Naive B cell (primary cell): ENCODE results near the gene BTG4. TPM values are rescaled to one million over a fixed set of nuclear protein-coding genes. Genes with fewer than 3 reads are reported as not detected.

Experiments used
- ATAC-seq, 2 donors: fragments of 150-1000 bp; cut with Tn5 transposase; 2 replicates each; pipeline ENCODE4 v1.10.0; 2021; ENCODE audit warnings: low read depth in 2 of 2, mild to moderate bottlenecking in 2 of 2, moderate library complexity in 2 of 2
- DNase-seq: peaks from one replicate; pipeline ENCODE4 v3.0.0; 2022
- H3K27ac Mint-ChIP-seq, 6 donors: one replicate each; pipeline ENCODE4 v1.8.0; 2020 to 2022; ENCODE audit warnings: mild to moderate bottlenecking in 6 of 6, mixed read lengths in 6 of 6, moderate library complexity in 5 of 6, inconsistent platforms in 2 of 6
- H3K27me3 Mint-ChIP-seq, 3 donors: one replicate each; pipeline ENCODE4 v1.8.0; 2021 to 2022; ENCODE audit warnings: mixed read lengths in 3 of 3, mild to moderate bottlenecking in 1 of 3
- H3K36me3 Mint-ChIP-seq, 2 donors: one replicate each; pipeline ENCODE4 v1.8.0; 2020 to 2022; ENCODE audit warnings: mixed read lengths in 2 of 2, inconsistent platforms in 1 of 2, mild to moderate bottlenecking in 1 of 2
- H3K4me1 Mint-ChIP-seq, 3 donors: one replicate each; pipeline ENCODE4 v1.8.0; 2020 to 2022; ENCODE audit warnings: mixed read lengths in 3 of 3, inconsistent platforms in 1 of 3, mild to moderate bottlenecking in 1 of 3, moderate library complexity in 1 of 3
- H3K4me3 Mint-ChIP-seq, 8 donors: one replicate each; pipeline ENCODE4 v1.8.0; 2020 to 2022; ENCODE audit warnings: mild to moderate bottlenecking in 8 of 8, mixed read lengths in 8 of 8, moderate library complexity in 8 of 8, inconsistent platforms in 2 of 8
- H3K9me3 Mint-ChIP-seq, 7 donors: one replicate each; pipeline ENCODE4 v1.8.0; 2020 to 2022; ENCODE audit warnings: mixed read lengths in 7 of 7, mild to moderate bottlenecking in 5 of 7, inconsistent platforms in 2 of 7, moderate library complexity in 1 of 7
- polyA plus RNA-seq, 6 donors: library from polyadenylated mRNA; unstranded; fragments of 300-500 nt; fragmentation: Illumina TruSeq; gene quantifications; one replicate each; pipeline ENCODE4 v1.2.3, GENCODE V29; 2021; ENCODE audit warnings: low read depth in 6 of 6

Gene BTG4
- not detected for polyA plus RNA-seq

DNA sequence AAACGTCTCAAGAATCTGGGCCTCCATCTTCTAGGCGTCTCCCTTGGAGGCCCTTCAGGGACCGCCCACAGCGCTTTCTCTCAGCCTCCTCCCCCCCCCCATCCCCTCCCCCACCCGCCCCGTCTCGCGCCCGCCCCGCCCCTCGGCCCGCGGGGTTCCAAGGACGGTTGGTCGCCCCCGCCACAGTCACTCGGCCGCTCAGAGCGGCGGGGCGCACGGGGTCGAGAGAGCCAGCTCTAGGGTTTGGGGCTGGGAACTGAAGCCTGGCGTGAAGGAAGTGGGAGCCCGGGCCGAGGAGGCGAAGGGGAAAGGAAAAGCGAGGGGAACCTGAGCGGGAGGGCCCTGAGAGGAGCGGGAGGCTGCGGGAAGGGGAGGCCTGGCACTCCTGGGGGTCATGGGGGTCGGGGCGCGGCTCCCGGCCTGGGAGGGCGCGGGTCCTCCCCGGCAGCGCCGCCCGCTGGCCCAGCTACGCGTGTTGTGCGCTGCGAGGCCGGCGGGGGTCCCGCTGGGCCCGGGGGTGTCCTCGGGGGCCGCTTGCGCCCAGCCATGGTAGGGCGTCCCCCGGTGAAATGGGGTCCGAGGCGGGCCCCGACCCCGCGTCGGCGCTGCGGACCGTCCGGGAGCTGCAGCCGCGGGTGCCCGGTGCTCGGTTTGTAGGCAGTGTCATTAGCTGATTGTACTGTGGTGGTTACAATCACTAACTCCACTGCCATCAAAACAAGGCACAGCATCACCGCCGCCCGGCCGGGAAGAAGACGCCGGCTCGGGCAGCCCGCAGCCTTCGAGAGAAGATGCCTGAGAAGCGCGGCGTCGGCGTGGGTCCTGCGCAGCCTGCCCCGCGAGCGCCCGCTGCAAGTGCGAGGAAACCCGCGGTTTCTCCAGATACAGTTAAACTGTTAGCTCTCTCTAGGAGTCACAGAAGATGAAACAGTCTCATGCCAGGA is at the start of gene BTG4:
Gene BTG4 (minus strand): TSS at position 91 of the 944 bp plus-strand sequence. CDS start 13,610 bp downstream, outside the sequence.
- peak within 1 kb of the TSS in 7 of 8 donors; percentile 53 to 91 (median 74) for H3K4me3 Mint-ChIP-seq
- peaks cover 4 to 14% (median 12%) of the 10 kb centered on the region in 3 donors for H3K4me1 Mint-ChIP-seq
- ATAC-seq (peak; percentile 66 to 68), DNase-seq (peak; percentile 11)
- H3K27me3 Mint-ChIP-seq: peaks cover 49 to 63% (median 55%) of the 10 kb centered on the region in 3 donors
- no peak within 1 kb of the TSS for H3K27ac Mint-ChIP-seq
- no peaks in the 10 kb centered on the region for H3K9me3 Mint-ChIP-seq
- H3K36me3 Mint-ChIP-seq: peaks cover 0 to 8% of the 10 kb centered on the region in 2 donors

DNA sequence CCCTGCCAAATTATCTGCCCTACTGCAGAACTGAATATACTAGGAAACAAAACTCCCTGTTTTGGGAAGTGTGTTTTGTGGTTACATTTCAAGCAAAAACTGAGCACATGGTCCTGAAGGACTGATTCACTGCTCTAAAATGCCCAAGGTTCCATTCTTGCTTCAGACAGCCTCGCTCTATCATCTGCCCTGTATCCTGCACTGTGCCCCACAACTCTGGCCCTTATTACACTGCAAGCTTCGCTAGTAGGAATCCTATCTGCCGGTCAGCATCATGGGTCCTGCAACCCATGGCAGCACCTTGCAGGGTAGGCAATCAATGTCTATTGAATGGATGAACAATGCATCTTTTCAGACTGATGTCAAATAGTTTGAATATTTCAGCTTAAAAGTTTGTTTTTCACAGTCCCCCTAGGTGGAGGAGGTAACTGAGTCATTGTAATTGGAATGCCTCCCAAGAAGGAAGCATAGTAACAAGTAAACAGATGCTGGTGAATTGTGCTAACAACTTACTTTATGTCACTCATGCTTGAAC is 49.7 kb upstream of the BTG4 start:
- no peak for DNase-seq
- Mint-ChIP-seq H3K4me3 (no peak overlapping the region), H3K27ac (no peak overlapping the region), H3K27me3 (peaks cover 0 to 7% (median 0%) of the 10 kb centered on the region in 3 donors), H3K4me1 (no peaks in the 10 kb centered on the region), H3K36me3 (no peaks in the 10 kb centered on the region), H3K9me3 (peaks cover 0 to 4% (median 3%) of the 10 kb centered on the region in 7 donors)
- ATAC-seq: no peak

DNA sequence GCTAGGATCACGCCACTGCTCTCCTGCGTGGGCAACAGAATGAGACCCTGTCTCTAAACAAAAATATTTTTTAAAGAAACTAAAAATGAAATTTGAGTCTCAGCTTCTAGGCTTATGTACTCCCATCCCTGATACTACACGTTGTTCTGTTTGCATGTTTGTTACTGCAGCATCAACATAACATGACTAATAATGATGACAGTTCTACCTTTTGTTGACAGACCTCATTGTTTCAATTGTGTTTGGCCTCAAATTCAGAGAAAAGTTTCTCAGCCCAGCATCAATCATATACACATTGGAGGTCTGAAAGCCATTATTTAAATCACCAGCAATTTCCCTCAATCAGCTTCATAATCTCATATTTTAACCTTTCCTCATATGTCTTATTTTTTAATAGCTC is 49.1 kb upstream of the BTG4 start:
- ATAC-seq (no peak), DNase-seq (no peak)
- Mint-ChIP-seq H3K27me3 (peaks cover 0 to 7% (median 0%) of the 10 kb centered on the region in 3 donors), H3K27ac (peak overlapping the region in 1 of 6 donors; percentile 39), H3K4me3 (no peak overlapping the region), H3K4me1 (no peaks in the 10 kb centered on the region), H3K9me3 (peaks cover 3 to 7% (median 6%) of the 10 kb centered on the region in 7 donors), H3K36me3 (no peaks in the 10 kb centered on the region)

DNA sequence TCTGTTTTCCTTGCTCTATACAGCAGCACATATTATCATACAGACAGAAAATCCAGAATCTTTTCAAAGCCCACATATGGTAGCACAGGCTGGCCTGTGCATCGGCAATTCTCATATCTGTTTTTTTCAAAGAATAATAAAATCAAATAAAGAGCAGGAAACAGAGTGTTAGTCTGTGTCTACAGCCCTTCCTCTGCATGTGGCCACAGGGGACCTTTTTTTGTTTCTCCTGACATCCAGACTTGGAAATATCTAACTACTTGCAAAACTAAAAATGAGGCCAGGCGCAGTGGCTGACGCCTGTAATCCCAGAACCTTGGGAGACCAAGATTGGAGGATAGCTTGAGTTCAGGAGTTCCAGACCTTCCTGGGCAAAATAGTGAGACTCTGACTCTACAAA is 48.6 kb upstream of the BTG4 start:
- H3K27me3 Mint-ChIP-seq: peaks cover 0 to 7% (median 0%) of the 10 kb centered on the region in 3 donors

DNA sequence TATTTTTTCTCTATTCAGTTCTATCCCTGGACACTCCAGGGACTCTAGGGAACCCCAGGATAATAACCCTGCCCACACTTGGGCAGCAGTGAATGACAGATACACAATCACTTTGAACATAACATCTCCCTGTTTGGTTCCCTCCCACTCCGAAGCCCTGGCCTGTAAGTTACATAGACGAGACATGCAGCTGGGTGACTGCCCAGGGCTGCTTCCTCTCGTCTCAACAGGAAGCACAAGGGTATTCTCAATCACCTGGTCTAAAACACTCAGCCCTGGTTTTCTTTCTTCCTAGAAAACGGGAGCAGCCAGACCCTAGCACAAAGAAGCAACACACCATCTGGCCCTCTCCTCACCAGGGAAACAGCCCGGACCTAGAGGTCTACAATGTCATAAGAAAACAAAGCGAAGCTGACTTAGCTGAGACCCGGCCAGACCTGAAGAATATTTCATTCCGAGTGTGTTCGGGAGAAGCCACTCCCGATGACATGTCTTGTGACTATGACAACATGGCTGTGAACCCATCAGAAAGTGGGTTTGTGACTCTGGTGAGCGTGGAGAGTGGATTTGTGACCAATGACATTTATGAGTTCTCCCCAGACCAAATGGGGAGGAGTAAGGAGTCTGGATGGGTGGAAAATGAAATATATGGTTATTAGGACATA is 47.7 kb upstream of the BTG4 start:
- Mint-ChIP-seq H3K27ac (no peak overlapping the region), H3K4me3 (no peak overlapping the region), H3K27me3 (peaks cover 0 to 7% (median 6%) of the 10 kb centered on the region in 3 donors), H3K36me3 (peaks cover 4 to 8% of the 10 kb centered on the region in 2 donors), H3K9me3 (peaks cover 7 to 20% (median 17%) of the 10 kb centered on the region in 7 donors), H3K4me1 (no peaks in the 10 kb centered on the region)
- ATAC-seq: no peak
- DNase-seq: no peak

More for the DNA sequence above, 48.6 kb upstream of the BTG4 start:
- H3K9me3 Mint-ChIP-seq: peaks cover 3 to 12% (median 11%) of the 10 kb centered on the region in 7 donors
- no peak overlapping the region for H3K4me3 Mint-ChIP-seq
- H3K27ac Mint-ChIP-seq: peak overlapping the region in 1 of 6 donors; percentile 39
- H3K36me3 Mint-ChIP-seq: no peaks in the 10 kb centered on the region
- H3K4me1 Mint-ChIP-seq: no peaks in the 10 kb centered on the region
- ATAC-seq: no peak
- no peak for DNase-seq

DNA sequence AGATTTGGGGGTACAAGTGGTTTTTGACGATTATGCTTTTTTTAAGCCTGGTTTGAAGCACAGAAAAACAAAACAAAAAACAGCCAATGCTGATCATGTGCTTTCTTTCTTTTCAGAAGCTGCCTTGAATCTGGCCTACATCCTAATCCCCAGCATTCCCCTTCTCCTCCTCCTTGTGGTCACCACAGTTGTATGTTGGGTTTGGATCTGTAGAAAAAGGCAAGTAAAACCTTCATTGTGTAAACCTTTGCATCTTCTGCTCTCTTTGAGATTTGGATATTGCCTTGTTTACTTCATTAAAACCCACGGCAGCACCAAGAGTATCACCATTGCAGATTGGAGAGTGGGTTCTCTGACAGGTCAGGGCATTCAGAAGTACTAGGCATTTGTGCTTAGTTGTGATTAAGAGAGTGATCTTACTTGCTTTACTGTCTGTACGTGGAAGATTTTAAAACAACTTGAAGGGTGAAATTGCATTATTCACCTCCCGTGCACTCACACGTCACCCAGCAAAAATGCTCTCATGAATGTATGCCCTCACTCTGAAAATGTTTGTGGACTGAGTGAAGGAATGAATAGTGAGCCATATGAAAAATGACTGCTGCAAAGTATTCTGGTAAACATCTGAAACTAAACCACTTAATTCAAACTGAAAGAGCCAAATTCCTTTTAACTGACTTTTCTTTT is 45.4 kb upstream of the BTG4 start:
- no peak overlapping the region for H3K27ac Mint-ChIP-seq
- DNase-seq: no peak
- peaks cover 5 to 14% (median 12%) of the 10 kb centered on the region in 3 donors for H3K27me3 Mint-ChIP-seq
- no peaks in the 10 kb centered on the region for H3K4me1 Mint-ChIP-seq
- H3K4me3 Mint-ChIP-seq: no peak overlapping the region
- H3K36me3 Mint-ChIP-seq: peaks cover 4 to 8% of the 10 kb centered on the region in 2 donors
- ATAC-seq: no peak
- peaks cover 7 to 23% (median 17%) of the 10 kb centered on the region in 7 donors for H3K9me3 Mint-ChIP-seq

DNA sequence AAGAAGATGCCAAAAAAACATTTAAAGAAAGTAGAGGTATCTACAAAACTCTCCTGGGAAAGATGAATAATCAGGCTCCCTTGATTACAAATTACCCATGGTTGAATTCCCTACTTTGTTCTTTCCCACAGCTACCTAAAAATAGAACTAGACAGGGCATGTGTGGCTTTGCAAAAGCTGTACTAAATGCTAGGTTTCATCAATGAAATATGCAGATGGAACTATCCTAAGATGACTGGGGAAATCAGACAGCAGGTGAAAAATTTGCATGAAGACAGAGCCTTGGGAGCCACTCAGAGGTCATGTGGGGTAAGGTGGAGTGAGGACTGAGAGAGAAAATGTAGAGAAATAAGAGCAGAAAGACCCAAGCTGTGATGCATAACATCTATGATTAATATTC is 43.1 kb upstream of the BTG4 start:
- H3K27me3 Mint-ChIP-seq: peaks cover 9 to 24% (median 12%) of the 10 kb centered on the region in 3 donors
- DNase-seq (no peak), ATAC-seq (no peak)
- no peak overlapping the region for H3K27ac Mint-ChIP-seq
- H3K4me3 Mint-ChIP-seq: no peak overlapping the region
- no peaks in the 10 kb centered on the region for H3K4me1 Mint-ChIP-seq
- H3K9me3 Mint-ChIP-seq: peaks cover 7 to 23% (median 17%) of the 10 kb centered on the region in 7 donors
- H3K36me3 Mint-ChIP-seq: peaks cover 4 to 8% of the 10 kb centered on the region in 2 donors

DNA sequence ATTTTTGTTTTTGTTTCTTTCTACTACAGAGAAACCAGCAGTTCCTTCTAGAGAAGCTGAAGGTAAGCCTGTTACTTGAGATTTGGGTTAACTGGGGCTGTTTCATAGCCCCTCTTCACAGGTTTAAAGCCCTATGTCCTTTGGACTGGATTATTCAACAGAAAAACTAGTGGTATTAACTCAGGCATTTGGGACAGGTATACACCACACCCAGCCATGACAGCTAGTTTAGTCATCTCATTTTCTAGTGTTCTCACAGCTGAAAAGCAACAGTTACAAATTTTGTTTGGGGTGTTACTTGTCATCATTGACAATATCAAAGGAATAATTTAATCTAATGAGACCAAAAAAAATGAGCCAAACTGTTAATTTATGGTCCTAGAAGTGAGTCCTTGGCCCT is 42.3 kb upstream of the BTG4 start:
- peaks cover 4 to 8% of the 10 kb centered on the region in 2 donors for H3K36me3 Mint-ChIP-seq

DNA sequence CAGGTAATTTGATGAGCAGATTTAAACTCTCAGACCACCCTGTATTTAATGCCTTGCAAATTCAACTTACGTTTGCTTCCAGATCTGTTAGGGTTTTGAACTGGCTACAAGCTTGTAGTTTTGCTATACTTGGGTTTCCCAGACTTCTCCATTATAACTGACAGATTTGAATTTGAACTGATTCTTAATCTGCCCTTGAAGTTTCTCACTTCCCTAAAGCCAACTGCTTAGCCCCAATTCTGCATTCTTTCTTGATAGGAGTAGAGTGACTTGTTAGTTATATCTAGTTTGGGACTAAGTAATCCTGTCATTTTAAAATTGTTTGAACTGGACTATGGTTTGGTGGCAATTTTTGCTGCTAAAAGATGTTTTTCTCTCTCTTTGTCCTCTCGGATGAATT is 38.1 kb upstream of the BTG4 start:
- DNase-seq (no peak), ATAC-seq (peak; percentile 55)
- Mint-ChIP-seq H3K27ac (no peak overlapping the region), H3K4me3 (no peak overlapping the region), H3K9me3 (peaks cover 1 to 6% (median 2%) of the 10 kb centered on the region in 7 donors), H3K4me1 (no peaks in the 10 kb centered on the region), H3K36me3 (peaks cover 2 to 3% of the 10 kb centered on the region in 2 donors), H3K27me3 (peaks cover 14 to 40% (median 18%) of the 10 kb centered on the region in 3 donors)

More for the DNA sequence above, 42.3 kb upstream of the BTG4 start:
- peaks cover 12 to 24% (median 12%) of the 10 kb centered on the region in 3 donors for H3K27me3 Mint-ChIP-seq
- ATAC-seq (no peak), DNase-seq (no peak)
- H3K4me3 Mint-ChIP-seq: no peak overlapping the region
- H3K4me1 Mint-ChIP-seq: no peaks in the 10 kb centered on the region
- H3K9me3 Mint-ChIP-seq: peaks cover 7 to 23% (median 17%) of the 10 kb centered on the region in 7 donors
- no peak overlapping the region for H3K27ac Mint-ChIP-seq

DNA sequence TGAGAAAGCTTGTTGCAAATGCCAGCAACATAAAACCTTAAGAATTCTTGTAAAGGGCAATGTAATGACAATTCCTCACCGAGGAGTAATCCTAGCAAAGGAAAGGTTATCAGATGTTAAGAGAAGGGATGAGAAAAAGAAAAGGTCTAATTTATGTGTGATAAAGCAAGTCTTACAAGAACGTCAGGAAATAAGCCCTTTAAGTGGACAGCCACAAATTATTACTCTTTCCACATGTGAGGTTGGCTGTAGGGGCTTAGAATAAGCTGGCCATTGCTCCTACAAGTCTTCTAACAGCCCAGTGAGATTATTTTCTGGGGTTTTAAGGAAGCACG is 37.6 kb upstream of the BTG4 start:
- DNase-seq (no peak), ATAC-seq (no peak)
- H3K36me3 Mint-ChIP-seq: no peaks in the 10 kb centered on the region
- peaks cover 14 to 40% (median 19%) of the 10 kb centered on the region in 3 donors for H3K27me3 Mint-ChIP-seq
- no peak overlapping the region for H3K4me3 Mint-ChIP-seq
- no peak overlapping the region for H3K27ac Mint-ChIP-seq
- H3K9me3 Mint-ChIP-seq: peaks cover 0 to 2% (median 0%) of the 10 kb centered on the region in 7 donors
- no peaks in the 10 kb centered on the region for H3K4me1 Mint-ChIP-seq

DNA sequence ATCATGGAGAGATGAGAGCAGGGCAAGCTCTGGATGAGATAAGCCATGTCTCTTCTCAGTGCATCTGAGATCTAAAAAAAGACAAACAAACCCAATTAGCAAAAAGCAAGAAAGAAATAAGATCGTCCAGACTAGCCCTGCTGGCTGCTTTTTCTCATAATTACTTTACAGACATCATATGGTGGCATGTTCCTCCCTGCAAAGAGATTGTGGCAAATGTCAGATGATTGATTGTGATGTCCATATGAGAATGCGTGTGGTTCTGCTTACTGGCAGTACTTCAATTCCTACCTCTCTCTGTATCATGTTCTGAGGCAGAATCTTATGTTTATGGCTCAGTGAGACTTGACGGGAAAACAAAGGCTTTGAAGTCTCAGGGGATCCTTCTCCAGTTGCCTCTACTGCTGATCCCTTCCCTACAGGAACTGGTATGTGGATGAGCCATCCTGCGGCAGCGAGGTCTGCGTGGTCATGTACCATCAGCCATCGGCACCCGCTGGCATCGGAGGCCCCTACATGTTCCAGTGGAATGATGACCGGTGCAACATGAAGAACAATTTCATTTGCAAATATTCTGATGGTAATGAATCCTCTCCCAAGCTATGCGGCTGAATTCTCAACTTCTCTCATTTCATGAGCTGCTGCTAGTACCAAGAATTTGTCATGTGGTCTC is 37.1 kb upstream of the BTG4 start:
- peaks cover 14 to 42% (median 22%) of the 10 kb centered on the region in 3 donors for H3K27me3 Mint-ChIP-seq
- H3K9me3 Mint-ChIP-seq: no peaks in the 10 kb centered on the region
- H3K4me1 Mint-ChIP-seq: no peaks in the 10 kb centered on the region
- H3K4me3 Mint-ChIP-seq: no peak overlapping the region
- no peak overlapping the region for H3K27ac Mint-ChIP-seq
- no peak for DNase-seq
- no peak for ATAC-seq
- H3K36me3 Mint-ChIP-seq: no peaks in the 10 kb centered on the region

DNA sequence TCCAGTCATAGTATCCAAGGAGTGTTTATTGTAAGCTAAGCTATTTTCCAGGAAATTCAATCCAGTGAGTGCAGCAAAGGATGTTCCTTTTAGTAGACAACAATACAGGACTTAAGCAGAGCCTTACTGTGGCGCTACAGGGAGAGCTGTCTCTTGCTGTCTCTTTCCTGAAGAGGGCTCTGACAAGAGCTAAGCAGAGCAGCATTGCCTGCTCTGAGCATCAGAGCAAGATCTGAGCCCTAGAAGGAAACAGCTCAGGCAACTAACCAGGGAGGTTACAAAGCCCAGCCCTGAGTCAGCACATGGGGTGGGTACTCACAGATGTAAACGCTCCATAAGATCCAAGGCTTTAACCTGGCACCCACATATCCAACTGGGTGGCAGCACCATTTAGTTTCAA is 36.3 kb upstream of the BTG4 start:
- Mint-ChIP-seq H3K4me3 (no peak overlapping the region), H3K27me3 (peaks cover 10 to 45% (median 25%) of the 10 kb centered on the region in 3 donors), H3K27ac (no peak overlapping the region), H3K4me1 (no peaks in the 10 kb centered on the region), H3K36me3 (no peaks in the 10 kb centered on the region), H3K9me3 (no peaks in the 10 kb centered on the region)
- no peak for ATAC-seq
- no peak for DNase-seq
